ENCODE measurements around the gene SERPINB1.
"Not testable (repeated sequence)": the region's sequence is repeated elsewhere in the genome, so short reads cannot be mapped to it uniquely, and the experiment has no call there.

The SERPINB1 gene

GRCh38 chr6:2861822-2862164 is 20.1 kb upstream of the SERPINB1 start:
- H4K20me1 ChIP-seq (ENCODE audit: control insufficient read depth, insufficient read depth, low read depth, low read length): no peaks in the 10 kb centered on the region
- peaks cover 17% of the 10 kb centered on the region for H3K79me2 ChIP-seq (ENCODE audit: control insufficient read depth, low read length)
- peaks cover 96% of the 10 kb centered on the region for H3K4me1 ChIP-seq (ENCODE audit: control insufficient read depth, low read length)
- H3K9me3 ChIP-seq (ENCODE audit: control insufficient read depth, insufficient read depth, low read length): 0 out of 2 replicates have a peak, but pooled peaks cover 4% of the 10 kb centered on the region
- no peaks in the 10 kb centered on the region for H3K27me3 ChIP-seq (ENCODE audit: control insufficient read depth, low read length)
- TF ChIP-seq EZH2phosphoT487 (IDR thresholded peaks at IDR 0.05; ENCODE audit: borderline replicate concordance, low read length) (no peak), CTCF (IDR thresholded peaks at IDR 0.05; ENCODE audit: low read depth, low read length, poor library complexity, severe bottlenecking) (no peak)
- H3K27ac ChIP-seq (ENCODE audit: low read depth, low read length): peak overlapping the region; percentile 99
- peak overlapping the region; percentile 44 for H3K4me3 ChIP-seq (ENCODE audit: low read length)
- no peaks in the 10 kb centered on the region for H3K9me2 ChIP-seq (replicated peaks; ENCODE audit: control insufficient read depth, low read length)
- H3F3A ChIP-seq (ENCODE audit: control insufficient read depth, insufficient read depth): peaks cover 69% of the 10 kb centered on the region
- H3K36me3 ChIP-seq (ENCODE audit: control insufficient read depth, low read length): peaks cover 27% of the 10 kb centered on the region
- peak overlapping the region; percentile 78 for H3K4me2 ChIP-seq (ENCODE audit: low read length)

GRCh38 chr6:2861060-2861821 is 19.6 kb upstream of the SERPINB1 start:
- Histone ChIP-seq H3K79me2 (ENCODE audit: control insufficient read depth, low read length) (peaks cover 13% of the 10 kb centered on the region), H3K9me3 (ENCODE audit: control insufficient read depth, insufficient read depth, low read length) (0 out of 2 replicates have a peak, but pooled peaks cover 4% of the 10 kb centered on the region), H3K4me3 (ENCODE audit: low read length) (peak overlapping the region; percentile 44), H3K36me3 (ENCODE audit: control insufficient read depth, low read length) (peaks cover 27% of the 10 kb centered on the region), H3K4me1 (ENCODE audit: control insufficient read depth, low read length) (peaks cover 96% of the 10 kb centered on the region), H4K20me1 (ENCODE audit: control insufficient read depth, insufficient read depth, low read depth, low read length) (no peaks in the 10 kb centered on the region), H3K4me2 (ENCODE audit: low read length) (peak overlapping the region; percentile 78), H3F3A (ENCODE audit: control insufficient read depth, insufficient read depth) (peaks cover 69% of the 10 kb centered on the region), H3K9me2 (replicated peaks; ENCODE audit: control insufficient read depth, low read length) (no peaks in the 10 kb centered on the region), H3K27me3 (ENCODE audit: control insufficient read depth, low read length) (no peaks in the 10 kb centered on the region), H3K27ac (ENCODE audit: low read depth, low read length) (peak overlapping the region; percentile 99)
- TF ChIP-seq CTCF (IDR thresholded peaks at IDR 0.05; ENCODE audit: low read depth, low read length, poor library complexity, severe bottlenecking): no peak
- no peak for TF ChIP-seq EZH2phosphoT487 (IDR thresholded peaks at IDR 0.05; ENCODE audit: borderline replicate concordance, low read length)

GRCh38 chr6:2860706-2861059 is 19.0 kb upstream of the SERPINB1 start:
- Histone ChIP-seq H3F3A (ENCODE audit: control insufficient read depth, insufficient read depth) (peaks cover 68% of the 10 kb centered on the region), H3K36me3 (ENCODE audit: control insufficient read depth, low read length) (peaks cover 27% of the 10 kb centered on the region), H3K4me1 (ENCODE audit: control insufficient read depth, low read length) (peaks cover 96% of the 10 kb centered on the region), H3K27ac (ENCODE audit: low read depth, low read length) (peak overlapping the region; percentile 99)
- not testable (repeated sequence) for H3K9me3 ChIP-seq (ENCODE audit: control insufficient read depth, insufficient read depth, low read length); H3K4me3 ChIP-seq (ENCODE audit: low read length); H3K27me3 ChIP-seq (ENCODE audit: control insufficient read depth, low read length); H3K79me2 ChIP-seq (ENCODE audit: control insufficient read depth, low read length); H3K4me2 ChIP-seq (ENCODE audit: low read length); H3K9me2 ChIP-seq (replicated peaks; ENCODE audit: control insufficient read depth, low read length); H4K20me1 ChIP-seq (ENCODE audit: control insufficient read depth, insufficient read depth, low read depth, low read length)

GRCh38 chr6:2859798-2860705 is 18.4 kb upstream of the SERPINB1 start:
- Histone ChIP-seq H3K27ac (ENCODE audit: low read depth, low read length) (peak overlapping the region; percentile 99), H3K4me2 (ENCODE audit: low read length) (peak overlapping the region; percentile 93), H3K4me1 (ENCODE audit: control insufficient read depth, low read length) (peaks cover 96% of the 10 kb centered on the region), H3K4me3 (ENCODE audit: low read length) (peak overlapping the region; percentile 70), H3F3A (ENCODE audit: control insufficient read depth, insufficient read depth) (peaks cover 67% of the 10 kb centered on the region), H3K36me3 (ENCODE audit: control insufficient read depth, low read length) (peaks cover 27% of the 10 kb centered on the region)
- H4K20me1 ChIP-seq (ENCODE audit: control insufficient read depth, insufficient read depth, low read depth, low read length); H3K9me2 ChIP-seq (replicated peaks; ENCODE audit: control insufficient read depth, low read length); H3K27me3 ChIP-seq (ENCODE audit: control insufficient read depth, low read length); H3K79me2 ChIP-seq (ENCODE audit: control insufficient read depth, low read length); H3K9me3 ChIP-seq (ENCODE audit: control insufficient read depth, insufficient read depth, low read length): not testable (repeated sequence)

All from DOHH2 (cell line).